ENCODE results near the gene AKAP6. TPM values are rescaled to one million over a fixed set of nuclear protein-coding genes. Genes with fewer than 3 reads are reported as not detected.

Gene AKAP6
- total and polyA plus RNA-seq, 2 of the 8 experiments (the other 6 are each of a cell fraction or from before 2014, with no cell fraction given): 0.09 to 0.89 TPM

GRCh38 chr14:32597771-32598170 is 268.7 kb downstream of the AKAP6 start (continued):
- TF ChIP-seq CHD7 (IDR thresholded peaks at IDR 0.05; ENCODE audit: insufficient replicate concordance, low read length) (no peak), KDM1A (IDR thresholded peaks at IDR 0.05; ENCODE audit: borderline replicate concordance, low read length) (no peak), PHF8 (conservative IDR thresholded peaks at IDR 0.05; ENCODE audit: low read depth, low read length) (no peak)
